Glutamatergic neuron (in vitro differentiated cells): Measurements from ENCODE around the gene TBC1D22A. TPM values are rescaled to one million over a fixed set of nuclear protein-coding genes. Genes with fewer than 3 reads are reported as not detected.

Source experiments
- DNase-seq: peaks from one replicate; pipeline ENCODE4 v3.0.0; 2022
- H3K27ac Mint-ChIP-seq: one replicate; pipeline ENCODE4 v1.8.0; 2020; ENCODE audit warnings: mild to moderate bottlenecking, mixed read lengths, inconsistent platforms; ENCODE audit not compliant: unreplicated experiment
- H3K27me3 Mint-ChIP-seq: one replicate; pipeline ENCODE4 v1.8.0; 2020; ENCODE audit warnings: mild to moderate bottlenecking, moderate library complexity, mixed read lengths, inconsistent platforms; ENCODE audit not compliant: unreplicated experiment
- H3K36me3 Mint-ChIP-seq: one replicate; pipeline ENCODE4 v1.8.0; 2020; ENCODE audit warnings: mild to moderate bottlenecking, mixed read lengths, inconsistent platforms; ENCODE audit not compliant: unreplicated experiment
- H3K4me1 Mint-ChIP-seq: one replicate; pipeline ENCODE4 v1.8.0; 2020; ENCODE audit warnings: mild to moderate bottlenecking, low read depth, mixed read lengths, inconsistent platforms; ENCODE audit not compliant: unreplicated experiment
- H3K4me3 Mint-ChIP-seq: one replicate; pipeline ENCODE4 v1.8.0; 2020; ENCODE audit warnings: mild to moderate bottlenecking, mixed read lengths, inconsistent platforms; ENCODE audit not compliant: unreplicated experiment
- H3K9me3 Mint-ChIP-seq: one replicate; pipeline ENCODE4 v1.8.0; 2020; ENCODE audit warnings: mild to moderate bottlenecking, moderate library complexity, mixed read lengths, inconsistent platforms; ENCODE audit not compliant: unreplicated experiment
- CTCF ChIP-seq: fragments of 200-600 bp; sonication (generic); IDR thresholded peaks from one replicate; pipeline ENCODE4 v1.5.0; 2021; ENCODE audit not compliant: partially characterized antibody, unreplicated experiment
- total RNA-seq: library from RNA; stranded (reverse); fragmentation: NEBNext Ultra II Directional; extraction: Animal tissue kit (Norgen Biotek cat#: 25700); gene quantifications from one replicate; pipeline ENCODE4 v1.2.1, GENCODE V29; 2021; ENCODE audit not compliant: unreplicated experiment

TBC1D22A gene
- total RNA-seq, 1 donor from 2014 or later, result 23.0 TPM

GRCh38 chr22:46747646-46748045, 14.8 kb upstream of the TBC1D22A start:
- Mint-ChIP-seq H3K9me3 (peaks cover 4% of the 10 kb centered on the region), H3K4me1 (no peaks in the 10 kb centered on the region), H3K4me3 (no peak overlapping the region), H3K27ac (no peak overlapping the region), H3K27me3 (peaks cover 1% of the 10 kb centered on the region), H3K36me3 (no peaks in the 10 kb centered on the region)
- TF ChIP-seq CTCF, result no peak
- no peak for DNase-seq

GRCh38 chr22:46748206-46748907, 14.1 kb upstream of the TBC1D22A start:
- peaks cover 1% of the 10 kb centered on the region for H3K27me3 Mint-ChIP-seq
- H3K4me3 Mint-ChIP-seq, result no peak overlapping the region
- no peak for TF ChIP-seq CTCF
- H3K4me1 Mint-ChIP-seq, result no peaks in the 10 kb centered on the region
- no peak for DNase-seq
- H3K27ac Mint-ChIP-seq, result no peak overlapping the region
- peaks cover 4% of the 10 kb centered on the region for H3K9me3 Mint-ChIP-seq
- H3K36me3 Mint-ChIP-seq, result no peaks in the 10 kb centered on the region

- H3K4me3 Mint-ChIP-seq, result no peak overlapping the region
- TF ChIP-seq CTCF, result no peak
- no peak overlapping the region for H3K27ac Mint-ChIP-seq
- H3K9me3 Mint-ChIP-seq, result peaks cover 4% of the 10 kb centered on the region
- DNase-seq, result no peak
- H3K4me1 Mint-ChIP-seq, result no peaks in the 10 kb centered on the region
- peaks cover 1% of the 10 kb centered on the region for H3K27me3 Mint-ChIP-seq
- H3K36me3 Mint-ChIP-seq, result no peaks in the 10 kb centered on the region
Observed at GRCh38 chr22:46748908-46749675, 13.4 kb upstream of the TBC1D22A start.

GRCh38 chr22:46749682-46750529, 12.5 kb upstream of the TBC1D22A start:
- Mint-ChIP-seq H3K36me3 (no peaks in the 10 kb centered on the region), H3K4me3 (no peak overlapping the region)
- DNase-seq, result no peak

More at GRCh38 chr22:46749682-46750529, 12.5 kb upstream of the TBC1D22A start:
- Mint-ChIP-seq H3K4me1 (no peaks in the 10 kb centered on the region), H3K27me3 (peaks cover 1% of the 10 kb centered on the region), H3K9me3 (peaks cover 5% of the 10 kb centered on the region), H3K27ac (no peak overlapping the region)
- no peak for TF ChIP-seq CTCF
